ENCODE measurements around the gene LYSMD4.
A peak's percentile ranks its signal among the peaks of the same experiment; 100 is the strongest.
"Not testable (repeated sequence)": the region's sequence is repeated elsewhere in the genome, so short reads cannot be mapped to it uniquely, and the experiment has no call there.

LYSMD4 gene

DNA sequence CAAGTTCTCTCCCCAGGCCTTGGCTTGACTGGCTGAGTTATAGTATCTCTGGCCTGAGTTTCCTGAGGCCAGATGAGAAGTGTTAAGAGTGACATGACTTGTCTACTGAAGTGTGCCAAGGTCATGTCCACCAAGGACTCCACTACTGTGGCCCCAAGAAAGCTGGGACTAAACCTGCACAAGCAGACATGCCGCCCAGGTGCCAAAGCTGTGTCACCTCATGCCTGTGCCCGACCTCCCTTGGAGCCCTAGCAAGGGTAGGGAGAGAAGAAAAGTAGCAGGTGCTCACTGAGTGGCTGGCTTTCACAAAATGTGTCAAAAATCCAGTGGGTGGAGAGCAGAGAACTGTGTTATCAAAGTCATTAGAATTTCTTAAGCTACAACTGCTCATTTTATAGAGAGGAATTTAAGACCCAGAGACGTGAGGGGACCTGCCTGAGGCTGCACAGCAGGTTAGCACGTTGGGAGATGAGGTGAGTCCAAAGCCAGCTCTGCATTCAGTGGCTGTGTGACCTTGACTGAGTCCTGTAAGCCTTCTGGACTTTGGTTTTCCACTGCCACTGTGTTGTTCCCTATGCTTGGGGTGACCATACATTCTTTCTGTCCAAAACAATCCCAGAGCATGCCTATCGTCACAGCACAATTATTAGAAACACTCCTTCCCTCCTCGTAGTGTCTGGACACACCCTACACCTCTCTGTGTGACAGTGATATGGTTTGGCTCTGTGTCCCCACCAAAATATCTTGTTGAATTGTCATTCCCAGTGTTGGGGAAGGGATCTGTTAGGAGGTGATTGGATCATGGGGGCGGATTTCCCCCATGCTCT lies 5.0 kb upstream of the LYSMD4 start:
- DNase-seq: no peak
- H3K4me1 Mint-ChIP-seq: peaks cover 15% of the 10 kb centered on the region

DNA sequence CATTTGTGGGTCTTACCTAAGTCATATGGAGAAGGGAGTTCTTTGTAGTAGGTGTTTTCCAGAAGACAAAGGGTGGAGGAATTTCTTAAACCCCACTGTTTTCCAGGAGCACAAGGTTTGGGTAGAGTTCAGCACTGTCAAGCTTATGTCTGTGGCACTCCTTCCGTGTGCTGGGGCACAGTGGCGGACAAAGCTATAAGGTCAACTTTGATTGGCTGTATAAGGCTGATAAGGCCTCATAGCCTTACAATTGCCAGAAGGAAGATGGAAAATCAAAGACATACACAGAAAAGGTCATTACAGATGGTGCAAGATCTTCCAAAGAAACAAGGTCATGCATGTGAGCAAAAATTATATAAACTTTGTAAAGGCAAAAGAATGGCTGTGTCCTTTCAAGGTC lies 3.5 kb upstream of the LYSMD4 start:
- Mint-ChIP-seq H3K36me3 (ENCODE audit: low read depth) (no peaks in the 10 kb centered on the region), H3K27me3 (no peaks in the 10 kb centered on the region), H3K27ac (no peak overlapping the region), H3K4me3 (no peak overlapping the region), H3K4me1 (peaks cover 24% of the 10 kb centered on the region), H3K9me3 (peaks cover 5% of the 10 kb centered on the region)
- DNase-seq: no peak
- ATAC-seq: no peak

More for the DNA sequence above, 5.0 kb upstream of the LYSMD4 start:
- peaks cover 5% of the 10 kb centered on the region for H3K9me3 Mint-ChIP-seq
- no peak overlapping the region for H3K27ac Mint-ChIP-seq
- H3K27me3 Mint-ChIP-seq: no peaks in the 10 kb centered on the region
- H3K4me3 Mint-ChIP-seq: no peak overlapping the region
- ATAC-seq: no peak
- no peaks in the 10 kb centered on the region for H3K36me3 Mint-ChIP-seq (ENCODE audit: low read depth)

DNA sequence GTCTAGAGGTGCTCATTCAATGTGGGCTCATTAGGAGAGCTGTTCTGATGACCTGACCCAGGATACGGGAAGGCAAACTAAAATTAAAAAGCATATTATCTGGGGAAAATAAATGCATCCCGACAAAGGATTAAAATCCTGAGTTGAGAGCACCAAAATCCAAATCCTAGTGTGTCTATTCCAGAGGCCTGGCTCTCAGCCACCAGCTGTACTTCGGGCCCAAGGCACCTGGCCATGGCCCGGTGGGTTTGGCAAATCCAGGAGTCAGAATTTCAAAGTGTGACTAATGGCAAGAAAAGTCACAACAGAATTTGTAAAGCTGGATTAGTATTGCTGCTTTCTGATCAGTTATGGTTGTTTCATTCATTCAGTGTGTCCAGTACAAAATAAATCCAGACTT lies 2.6 kb upstream of the LYSMD4 start:
- Mint-ChIP-seq H3K27me3 (no peaks in the 10 kb centered on the region), H3K9me3 (peaks cover 5% of the 10 kb centered on the region), H3K36me3 (ENCODE audit: low read depth) (no peaks in the 10 kb centered on the region), H3K4me1 (peaks cover 26% of the 10 kb centered on the region), H3K4me3 (no peak overlapping the region), H3K27ac (no peak overlapping the region)
- DNase-seq (no peak), ATAC-seq (no peak)

DNA sequence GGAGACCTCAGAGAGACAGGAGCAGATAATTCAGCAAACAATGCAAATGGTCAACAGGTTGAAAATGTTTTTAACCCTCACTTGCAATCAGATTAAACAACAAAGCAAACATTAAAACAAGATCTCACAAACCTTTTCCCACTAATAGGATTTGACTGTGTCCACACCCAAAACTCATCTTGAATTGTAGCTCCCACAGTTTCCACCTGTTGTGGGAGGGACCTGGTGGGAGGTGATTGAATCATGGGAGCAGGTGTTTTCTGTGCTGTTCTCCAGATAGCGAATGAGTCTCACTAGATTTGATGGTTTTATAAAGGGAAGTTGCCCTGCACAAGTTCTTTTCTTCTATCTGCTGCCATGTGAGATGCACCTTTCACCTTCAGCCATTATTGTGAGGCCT lies 1.3 kb upstream of the LYSMD4 start:
- Mint-ChIP-seq H3K27ac (peak overlapping the region; percentile 15), H3K4me3 (peak overlapping the region; percentile 27), H3K36me3 (ENCODE audit: low read depth) (no peaks in the 10 kb centered on the region), H3K27me3 (no peaks in the 10 kb centered on the region), H3K4me1 (peaks cover 28% of the 10 kb centered on the region), H3K9me3 (peaks cover 5% of the 10 kb centered on the region)
- no peak for ATAC-seq
- no peak for DNase-seq

DNA sequence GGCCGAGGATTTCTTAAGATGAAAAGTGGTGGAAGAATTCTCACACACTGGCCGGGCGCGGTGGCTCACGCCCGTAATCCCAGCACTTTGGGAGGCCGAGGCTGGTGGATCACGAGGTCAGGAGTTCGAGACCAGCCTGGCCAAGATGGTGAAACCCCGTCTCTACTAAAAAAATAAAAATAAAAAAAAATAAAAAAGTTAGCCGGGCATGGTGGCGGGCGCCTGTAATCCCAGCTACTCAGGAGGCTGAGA lies 729 bp upstream of the LYSMD4 start:
- Mint-ChIP-seq H3K4me3 (peak overlapping the region; percentile 71), H3K4me1 (peaks cover 28% of the 10 kb centered on the region), H3K27ac (peak overlapping the region; percentile 81)
- H3K27me3 Mint-ChIP-seq; H3K36me3 Mint-ChIP-seq (ENCODE audit: low read depth); DNase-seq; H3K9me3 Mint-ChIP-seq; ATAC-seq: not testable (repeated sequence)

DNA sequence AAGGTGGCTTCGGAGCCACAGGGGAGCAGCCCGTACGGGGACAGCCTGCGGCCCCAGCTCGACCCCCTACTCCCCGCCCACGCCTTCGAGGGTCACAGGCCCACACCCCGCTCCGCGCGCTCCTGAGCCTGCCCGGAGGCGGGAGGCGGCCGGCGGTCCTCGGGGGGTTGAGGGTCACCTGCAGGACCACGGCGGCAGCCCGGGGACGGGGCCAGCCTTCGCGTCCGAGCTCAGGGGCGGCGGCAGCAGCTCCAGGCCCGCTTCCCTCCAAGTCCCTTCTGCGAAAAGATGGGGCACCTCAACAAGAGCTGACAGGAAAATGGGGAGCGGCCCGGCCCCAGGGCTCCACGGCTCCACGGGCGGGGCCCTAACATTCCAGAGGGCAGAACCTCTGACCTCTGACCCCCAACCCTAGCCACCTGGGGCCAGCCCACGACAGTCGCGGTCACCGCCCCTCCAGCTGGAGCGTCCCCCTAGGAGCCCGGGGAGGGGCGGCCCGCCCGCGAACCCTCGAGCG lies 428 bp downstream of the LYSMD4 start:
- Mint-ChIP-seq H3K36me3 (ENCODE audit: low read depth) (no peaks in the 10 kb centered on the region), H3K27ac (peak overlapping the region; percentile 52), H3K27me3 (no peaks in the 10 kb centered on the region), H3K4me3 (peak overlapping the region; percentile 78), H3K4me1 (peaks cover 28% of the 10 kb centered on the region), H3K9me3 (peaks cover 5% of the 10 kb centered on the region)
- no peak for ATAC-seq
- DNase-seq: no peak

DNA sequence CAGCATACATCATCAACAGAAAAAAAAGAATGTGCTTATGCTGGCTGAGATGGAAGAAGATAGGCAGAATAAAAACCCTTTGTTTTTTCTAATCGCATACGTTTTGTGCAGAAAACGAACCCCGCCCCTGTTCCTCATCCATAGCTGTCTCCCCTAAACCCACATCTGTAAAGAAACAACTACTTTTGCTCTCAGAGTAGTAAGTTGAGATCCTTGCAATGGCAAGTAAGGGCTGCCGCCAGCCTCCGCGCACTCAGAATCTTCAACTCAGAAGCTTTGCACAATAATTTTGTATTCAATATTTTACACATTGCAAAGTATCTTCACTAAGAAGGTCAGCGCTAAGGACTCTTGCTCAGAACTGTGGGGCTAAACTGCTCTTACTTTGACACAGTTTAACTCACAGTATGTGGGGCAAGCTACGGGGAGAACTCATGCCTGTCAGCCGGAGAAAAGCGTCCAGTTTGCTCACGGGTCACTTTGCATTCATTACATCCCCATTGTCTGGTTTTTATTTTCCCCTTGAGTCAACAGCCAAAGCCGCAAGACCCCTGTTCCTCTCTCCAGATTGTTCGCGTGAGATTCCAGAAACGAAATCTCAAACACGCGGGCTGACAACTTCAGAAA lies 1.0 kb downstream of the LYSMD4 start:
- Mint-ChIP-seq H3K9me3 (peaks cover 1% of the 10 kb centered on the region), H3K27me3 (no peaks in the 10 kb centered on the region), H3K4me1 (peaks cover 28% of the 10 kb centered on the region), H3K36me3 (ENCODE audit: low read depth) (no peaks in the 10 kb centered on the region), H3K4me3 (peak overlapping the region; percentile 78), H3K27ac (peak overlapping the region; percentile 52)
- no peak for DNase-seq
- no peak for ATAC-seq

DNA sequence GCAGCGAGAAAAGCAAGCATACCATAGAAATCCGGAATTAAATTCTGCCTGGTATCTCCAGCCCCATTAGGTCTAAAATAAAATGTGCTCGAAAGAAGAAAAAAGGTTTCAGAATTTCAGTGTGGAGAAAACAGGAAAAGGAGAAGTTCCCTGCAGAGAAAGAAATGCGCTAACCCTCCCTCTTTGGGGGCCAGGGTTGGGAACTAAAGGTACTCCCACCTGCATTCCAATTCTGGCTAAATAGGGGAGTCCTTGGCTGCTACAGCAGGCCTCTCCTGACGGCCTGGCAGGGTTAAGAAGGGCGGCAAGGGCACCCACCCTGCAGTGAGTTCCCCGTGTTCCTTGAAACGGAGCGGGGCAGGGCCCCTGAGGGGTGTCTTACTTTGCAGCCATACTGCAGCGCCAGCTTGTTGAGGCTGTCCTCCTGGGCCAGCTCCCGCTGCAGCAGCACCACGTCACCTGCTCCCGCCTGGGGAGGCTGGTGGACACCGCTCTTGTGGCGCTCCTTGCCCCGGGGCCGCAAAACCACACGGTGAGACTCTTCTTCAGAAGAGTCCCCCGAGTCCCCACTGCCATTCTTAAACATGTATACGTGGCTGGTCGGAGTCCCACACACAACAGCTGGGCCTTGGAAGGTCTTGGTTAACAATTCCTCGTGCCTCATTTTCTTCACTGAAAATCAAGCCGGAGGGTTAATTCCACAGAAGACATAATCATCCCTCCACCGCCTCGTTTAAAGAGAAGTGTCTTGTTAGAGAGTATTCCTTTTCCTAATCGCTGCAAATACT lies 1.7 kb downstream of the LYSMD4 start:
- DNase-seq: no peak
- H3K27ac Mint-ChIP-seq: no peak overlapping the region
- no peaks in the 10 kb centered on the region for H3K36me3 Mint-ChIP-seq (ENCODE audit: low read depth)
- H3K27me3 Mint-ChIP-seq: no peaks in the 10 kb centered on the region
- ATAC-seq: no peak
- H3K4me1 Mint-ChIP-seq: peaks cover 26% of the 10 kb centered on the region
- H3K9me3 Mint-ChIP-seq: no peaks in the 10 kb centered on the region
- H3K4me3 Mint-ChIP-seq: peak overlapping the region; percentile 78

DNA sequence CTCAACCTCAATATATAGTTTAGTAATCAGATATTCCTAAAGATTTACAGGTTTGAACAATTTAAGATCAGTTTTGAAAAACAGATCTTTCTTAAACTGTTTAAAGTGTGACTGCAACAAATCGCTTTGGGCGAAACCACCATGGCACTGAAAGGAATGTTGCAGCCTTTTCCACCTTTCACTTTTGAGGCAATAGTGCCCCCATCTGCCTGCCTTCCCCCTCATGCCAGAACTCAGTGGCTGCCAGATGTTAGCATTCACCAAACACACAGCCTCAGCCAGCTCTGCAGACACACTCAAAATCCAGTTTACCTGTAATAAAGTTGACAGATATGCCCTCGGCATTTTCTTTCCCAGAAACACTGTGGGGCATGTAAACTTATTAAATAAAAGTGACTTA lies 3.3 kb downstream of the LYSMD4 start:
- peaks cover 23% of the 10 kb centered on the region for H3K4me1 Mint-ChIP-seq
- H3K27ac Mint-ChIP-seq: no peak overlapping the region
- DNase-seq: peak; percentile 19
- no peak for ATAC-seq
- H3K27me3 Mint-ChIP-seq: no peaks in the 10 kb centered on the region
- no peak overlapping the region for H3K4me3 Mint-ChIP-seq
- no peaks in the 10 kb centered on the region for H3K9me3 Mint-ChIP-seq
- H3K36me3 Mint-ChIP-seq (ENCODE audit: low read depth): no peaks in the 10 kb centered on the region

DNA sequence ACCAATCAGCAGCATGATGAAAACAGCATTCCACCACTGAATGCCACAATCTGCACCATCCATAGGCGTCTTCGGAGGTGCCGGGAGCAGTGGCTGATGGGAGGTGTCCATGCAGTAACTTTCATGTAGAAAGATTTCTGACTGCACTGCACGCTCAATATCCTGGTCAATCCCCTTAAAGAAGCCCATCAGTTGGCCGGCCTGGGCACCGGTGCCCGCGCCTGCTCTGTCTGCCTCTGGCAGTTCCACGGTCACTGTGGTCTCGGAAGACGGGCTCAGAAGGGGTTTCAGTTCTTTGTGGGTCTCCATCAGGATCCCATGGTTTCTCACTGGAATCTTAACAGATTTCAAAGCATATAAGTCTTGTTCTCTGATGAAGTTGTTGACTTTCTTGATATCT lies 3.9 kb downstream of the LYSMD4 start:
- H3K9me3 Mint-ChIP-seq: no peaks in the 10 kb centered on the region
- no peak for ATAC-seq
- no peak overlapping the region for H3K4me3 Mint-ChIP-seq
- H3K27me3 Mint-ChIP-seq: no peaks in the 10 kb centered on the region
- no peaks in the 10 kb centered on the region for H3K36me3 Mint-ChIP-seq (ENCODE audit: low read depth)
- H3K4me1 Mint-ChIP-seq: peaks cover 19% of the 10 kb centered on the region
- H3K27ac Mint-ChIP-seq: no peak overlapping the region
- DNase-seq: no peak

DNA sequence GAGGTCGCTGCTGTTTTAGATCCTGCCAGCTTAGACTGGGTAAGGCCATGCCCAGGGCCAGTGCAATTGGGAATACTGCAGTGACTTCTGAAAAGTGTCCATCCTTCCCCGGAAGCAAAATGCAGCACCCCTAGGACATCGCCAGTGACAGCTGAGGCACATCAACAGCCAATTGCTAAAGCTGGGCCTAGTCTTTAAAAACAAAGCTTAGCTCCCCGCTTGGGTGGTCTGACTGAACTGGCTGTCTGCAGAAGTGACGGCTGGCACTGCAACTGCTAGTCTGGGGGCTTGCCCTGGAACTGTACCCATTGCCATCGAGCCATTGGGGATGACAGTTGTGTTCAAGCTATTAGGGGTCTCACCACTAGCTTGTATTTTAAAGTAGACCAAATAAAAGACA lies 4.3 kb downstream of the LYSMD4 start:
- H3K9me3 Mint-ChIP-seq: no peaks in the 10 kb centered on the region
- no peak for ATAC-seq

DNA sequence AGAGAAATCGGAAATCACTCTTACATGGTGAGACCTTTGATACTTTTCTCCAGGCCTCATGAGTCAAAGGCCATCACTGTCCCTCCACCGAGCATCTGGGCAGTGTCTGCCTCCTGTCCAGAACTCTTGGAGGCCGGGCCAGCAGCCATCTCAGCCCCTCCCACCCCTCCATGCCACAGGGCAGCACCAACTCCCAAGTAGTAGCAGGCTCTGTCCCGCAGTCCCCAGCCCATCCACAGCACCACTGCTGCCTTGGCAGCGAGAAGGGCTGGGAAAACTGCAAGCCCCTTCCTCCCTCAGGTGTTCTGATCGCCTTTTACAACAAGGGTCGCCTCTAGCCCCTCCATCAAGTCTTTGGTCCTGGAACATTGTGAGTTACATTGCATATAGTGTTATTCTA lies 5.5 kb downstream of the LYSMD4 start:
- Mint-ChIP-seq H3K9me3 (no peaks in the 10 kb centered on the region), H3K27ac (no peak overlapping the region), H3K27me3 (no peaks in the 10 kb centered on the region), H3K36me3 (ENCODE audit: low read depth) (no peaks in the 10 kb centered on the region), H3K4me3 (no peak overlapping the region), H3K4me1 (peaks cover 13% of the 10 kb centered on the region)
- no peak for DNase-seq
- no peak for ATAC-seq

More for the DNA sequence above, 4.3 kb downstream of the LYSMD4 start:
- Mint-ChIP-seq H3K4me3 (no peak overlapping the region), H3K36me3 (ENCODE audit: low read depth) (no peaks in the 10 kb centered on the region), H3K4me1 (peaks cover 17% of the 10 kb centered on the region), H3K27me3 (no peaks in the 10 kb centered on the region), H3K27ac (no peak overlapping the region)
- DNase-seq: no peak

DNA sequence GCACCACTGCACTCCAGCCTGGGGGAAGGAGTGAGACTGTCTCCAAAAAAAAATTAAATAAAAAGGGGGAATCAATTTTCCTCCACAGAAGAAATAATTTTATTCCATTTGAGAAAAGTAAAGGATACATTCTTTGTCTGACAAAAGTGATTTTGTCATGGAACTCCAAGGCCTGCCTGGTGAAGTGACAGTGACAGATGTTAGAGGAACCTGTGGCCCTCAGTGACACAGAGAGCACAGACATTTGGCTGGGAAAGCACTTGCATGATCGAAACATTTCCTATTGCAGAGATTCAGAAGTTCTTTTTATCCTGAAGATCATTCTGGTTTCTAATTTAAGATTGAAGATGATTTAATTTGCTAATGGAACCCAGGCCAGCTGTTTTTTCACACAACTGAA lies 5.9 kb downstream of the LYSMD4 start:
- Mint-ChIP-seq H3K4me3 (no peak overlapping the region), H3K27me3 (no peaks in the 10 kb centered on the region), H3K9me3 (no peaks in the 10 kb centered on the region), H3K27ac (no peak overlapping the region), H3K36me3 (ENCODE audit: low read depth) (no peaks in the 10 kb centered on the region), H3K4me1 (peaks cover 10% of the 10 kb centered on the region)
- ATAC-seq (no peak), DNase-seq (no peak)

DNA sequence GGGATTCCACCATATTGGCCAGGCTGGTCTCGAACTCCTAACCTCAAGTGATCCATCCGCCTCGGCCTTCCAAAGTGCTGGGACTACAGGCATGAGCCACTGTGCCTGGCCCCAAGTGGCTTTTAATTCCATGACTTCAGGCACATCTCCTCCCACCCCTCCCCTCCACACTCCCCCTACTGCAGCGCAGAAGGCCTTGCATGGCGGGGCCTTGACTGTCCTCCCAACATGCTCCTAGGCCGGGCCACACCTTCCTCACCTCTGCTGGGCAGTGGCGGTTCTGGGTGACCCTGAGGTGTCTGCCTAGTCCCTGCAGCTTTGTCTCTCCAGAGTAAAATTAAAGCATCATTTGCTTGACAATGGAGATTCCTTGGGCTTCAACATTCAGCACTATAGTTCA lies 6.9 kb downstream of the LYSMD4 start:
- no peaks in the 10 kb centered on the region for H3K36me3 Mint-ChIP-seq (ENCODE audit: low read depth)
- no peak for DNase-seq
- ATAC-seq: no peak
- no peaks in the 10 kb centered on the region for H3K9me3 Mint-ChIP-seq
- H3K27ac Mint-ChIP-seq: no peak overlapping the region
- H3K4me3 Mint-ChIP-seq: no peak overlapping the region
- H3K27me3 Mint-ChIP-seq: no peaks in the 10 kb centered on the region
- peaks cover 6% of the 10 kb centered on the region for H3K4me1 Mint-ChIP-seq

DNA sequence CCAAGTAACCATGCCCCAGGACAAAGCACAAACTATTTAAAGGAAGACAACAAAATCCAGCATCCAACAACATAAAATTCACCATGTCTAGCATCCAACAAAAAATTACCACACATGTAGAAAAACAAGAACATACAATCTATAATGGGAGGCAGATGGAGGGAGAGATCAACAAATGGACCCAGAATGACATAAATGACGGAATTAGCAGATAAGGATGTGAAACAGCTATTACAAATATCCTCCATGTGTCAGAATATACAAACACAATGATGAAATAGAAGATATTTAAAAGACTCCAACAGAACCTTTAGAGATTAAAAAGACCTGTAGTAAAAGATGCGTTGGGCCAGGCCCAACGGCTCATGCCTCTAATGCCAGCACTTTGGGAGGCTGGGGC lies 10.8 kb downstream of the LYSMD4 start:
- Mint-ChIP-seq H3K4me1 (peaks cover 40% of the 10 kb centered on the region), H3K4me3 (no peak overlapping the region), H3K27ac (no peak overlapping the region), H3K36me3 (ENCODE audit: low read depth) (no peaks in the 10 kb centered on the region), H3K27me3 (no peaks in the 10 kb centered on the region), H3K9me3 (no peaks in the 10 kb centered on the region)
- DNase-seq (no peak), ATAC-seq (no peak)
